VCaP (cell line): ENCODE measurements around the gene RHOC.
"Not testable (repeated sequence)": the region's sequence is repeated elsewhere in the genome, so short reads cannot be mapped to it uniquely, and the experiment has no call there.

ENCODE experiments used
- H3K27ac ChIP-seq: fragments of 450-650 bp; 2 replicates; pipeline ENCODE4 v1.5.1; 2017
- CTCF ChIP-seq: fragments of 450-650 bp; conservative IDR thresholded peaks from 2 replicates; pipeline ENCODE4 v1.5.1; 2017; ENCODE audit warnings: mild to moderate bottlenecking, moderate library complexity

RHOC gene

GRCh38 chr1:112731451-112731850 is 24.5 kb upstream of the RHOC start:
- no peak overlapping the region for H3K27ac ChIP-seq
- no peak for TF ChIP-seq CTCF

GRCh38 chr1:112729909-112730308 is 23.0 kb upstream of the RHOC start:
- no peak for TF ChIP-seq CTCF
- no peak overlapping the region for H3K27ac ChIP-seq

- not testable (repeated sequence) for H3K27ac ChIP-seq
Measured at GRCh38 chr1:112729011-112729410, 22.1 kb upstream of the RHOC start.

GRCh38 chr1:112728306-112728971 is 21.5 kb upstream of the RHOC start:
- H3K27ac ChIP-seq: not testable (repeated sequence)

- 0 out of 2 replicates have a peak, but pooled peaks have one; percentile 8 for TF ChIP-seq CTCF
- no peak overlapping the region for H3K27ac ChIP-seq
Measured at GRCh38 chr1:112727716-112728115, 20.8 kb upstream of the RHOC start.

GRCh38 chr1:112724240-112724639 is 17.3 kb upstream of the RHOC start:
- not testable (repeated sequence) for H3K27ac ChIP-seq

GRCh38 chr1:112723511-112723839 is 16.5 kb upstream of the RHOC start:
- no peak overlapping the region for H3K27ac ChIP-seq
- TF ChIP-seq CTCF: no peak

GRCh38 chr1:112722601-112723510 is 15.9 kb upstream of the RHOC start:
- no peak for TF ChIP-seq CTCF

GRCh38 chr1:112721966-112722524 is 15.1 kb upstream of the RHOC start:
- TF ChIP-seq CTCF: no peak

More at GRCh38 chr1:112722601-112723510, 15.9 kb upstream of the RHOC start:
- no peak overlapping the region for H3K27ac ChIP-seq

GRCh38 chr1:112721294-112721693 is 14.4 kb upstream of the RHOC start:
- H3K27ac ChIP-seq: not testable (repeated sequence)

More at GRCh38 chr1:112721966-112722524, 15.1 kb upstream of the RHOC start:
- no peak overlapping the region for H3K27ac ChIP-seq
